Transverse colon (tissue), 4 donors: Measurements from ENCODE around the gene RET. TPM values are rescaled to one million over a fixed set of nuclear protein-coding genes. Genes with fewer than 3 reads are reported as not detected.

Experiments
- DNase-seq: peaks from one replicate; pipeline ENCODE4 v3.0.0-alpha.2; 2019
- H3K27ac ChIP-seq, 4 donors: fragments of 200-600 bp; sonication (generic); 2 replicates each; pipeline ENCODE4 v1.5.1; 2016 to 2018; ENCODE audit warnings: inconsistent platforms in 4 of 4
- H3K27me3 ChIP-seq: fragments of 200-600 bp; sonication (generic); 2 replicates; pipeline ENCODE4 v1.5.1; 2017; ENCODE audit warnings: inconsistent platforms
- H3K36me3 ChIP-seq, 4 donors: fragments of 200-600 bp; sonication (generic); 2 replicates each; pipeline ENCODE4 v1.5.1; 2017 to 2019; ENCODE audit warnings: inconsistent platforms in 4 of 4
- H3K4me1 ChIP-seq, 4 donors: fragments of 200-600 bp; sonication (generic); 2 replicates each; pipeline ENCODE4 v1.5.1; 2017 to 2020; ENCODE audit warnings: inconsistent platforms in 4 of 4
- H3K4me3 ChIP-seq, 4 donors: fragments of 200-600 bp; sonication (generic); 1 replicate in 1 of 4; 2 replicates in 3 of 4; pipeline versions ENCODE4 v1.5.1 to v1.6.1; 2017 to 2019; ENCODE audit warnings: inconsistent platforms in 4 of 4
- H3K9me3 ChIP-seq, 2 donors: fragments of 200-600 bp; sonication (generic); 2 replicates each; pipeline ENCODE4 v1.5.1; 2017 to 2019; ENCODE audit warnings: inconsistent platforms in 2 of 2
- EP300 ChIP-seq: sonication (generic); formaldehyde crosslinking; IDR thresholded peaks from one replicate; pipeline ENCODE4 v1.6.1; 2017; ENCODE audit warnings: antibody characterized with exemption, low read depth
- POLR2A ChIP-seq: fragments of 450-650 bp; IDR thresholded peaks from one replicate; pipeline ENCODE4 v1.6.1; 2016; ENCODE audit warnings: antibody characterized with exemption, mild to moderate bottlenecking, moderate library complexity
- POLR2AphosphoS5 ChIP-seq, 3 donors: sonication (generic); formaldehyde crosslinking; IDR thresholded peaks; one replicate each; pipeline ENCODE4 v1.6.1; 2016; ENCODE audit warnings: antibody characterized with exemption in 3 of 3
- WGBS, 2 donors: methylation state at CpG; one replicate each; pipeline ENCODE4 v1.1.5; 2018; ENCODE audit warnings: low coverage in 1 of 2; 5-methylcytosine and 5-hydroxymethylcytosine counted together
- in situ Hi-C, 4 donors: fragments of 200-750 bp; cut with MboI; loops; one replicate each; pipeline versions ENCODE4 v1.15.0 to v1.15.1; 2017; ENCODE audit warnings: low sequenced_read_pairs in 3 of 4, low pct_ligation_motif_present in 1 of 4, low pct_unique_long_range_greater_than_20kb in 1 of 4
- intact Hi-C: fragments of 100-400 bp; cut with DNase I; formaldehyde crosslinking; loops from one replicate; pipeline ENCODE4 v1.15.1; 2023; ENCODE audit warnings: low total_unique reads
- total RNA-seq, 4 donors: library from RNA; depleted of rRNA; stranded (reverse); fragments of >200 nt; gene quantifications; one replicate each; pipeline ENCODE4 v1.1.0, GENCODE V29; 2016
- TF ChIP-seq, protein P1 (sequence below), 5 experiments: fragments of 200-600 bp in 3 of 5; fragments of 450-650 bp in 2 of 5; sonication (generic) in 3 of 5; IDR thresholded peaks; 1 replicate in 2 of 5; 2 replicates in 3 of 5; pipeline ENCODE4 v1.5.1; 2016 to 2017; ENCODE audit warnings: antibody characterized with exemption in 5 of 5, inconsistent platforms in 3 of 5, mild to moderate bottlenecking in 2 of 5, moderate library complexity in 1 of 5

The RET gene
- total RNA-seq, 4 donors from 2014 or later: 0.37 to 5.6 (median 1.4) TPM

DNA sequence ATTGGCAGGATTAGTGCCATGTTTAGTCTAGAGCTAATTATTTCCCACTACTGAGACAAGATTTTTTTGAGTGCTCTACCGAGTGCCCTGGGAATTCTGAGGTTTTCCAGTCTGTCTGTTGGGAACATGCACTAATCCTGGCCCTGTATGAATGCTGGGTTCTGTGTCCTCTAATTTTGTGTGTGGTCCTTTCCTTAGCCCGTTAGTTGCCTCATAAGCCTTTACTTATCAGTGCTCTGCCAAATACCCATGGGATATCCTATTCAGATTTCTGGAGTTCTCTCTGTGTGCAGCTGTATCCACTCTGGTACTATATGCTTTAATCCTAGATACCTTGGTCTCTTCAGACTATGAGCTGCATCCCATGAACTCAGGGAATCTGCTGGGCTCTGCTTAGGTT is 74.5 kb downstream of the RET start:
- intact Hi-C loops (no loop called here), in situ Hi-C loops (no loop called here)
- no peak overlapping the region for H3K4me3 ChIP-seq
- H3K36me3 ChIP-seq: no peaks in the 10 kb centered on the region
- H3K27me3 ChIP-seq: no peaks in the 10 kb centered on the region
- 46% methylated on average over 2 of the region's 2 CpGs; no CpG with 5 or more reads in 1 of the 2 donors for WGBS, 2 donors
- no peak overlapping the region for H3K27ac ChIP-seq
- H3K4me1 ChIP-seq: peaks cover 0 to 16% (median 2%) of the 10 kb centered on the region in 4 donors
- no peak for DNase-seq
- peaks cover 0 to 9% of the 10 kb centered on the region in 2 donors for H3K9me3 ChIP-seq
- TF ChIP-seq EP300 (no peak), POLR2A (no peak), POLR2AphosphoS5 (IDR thresholded peaks at IDR 0.05) (no peak)
- TF ChIP-seq, protein P1, sequence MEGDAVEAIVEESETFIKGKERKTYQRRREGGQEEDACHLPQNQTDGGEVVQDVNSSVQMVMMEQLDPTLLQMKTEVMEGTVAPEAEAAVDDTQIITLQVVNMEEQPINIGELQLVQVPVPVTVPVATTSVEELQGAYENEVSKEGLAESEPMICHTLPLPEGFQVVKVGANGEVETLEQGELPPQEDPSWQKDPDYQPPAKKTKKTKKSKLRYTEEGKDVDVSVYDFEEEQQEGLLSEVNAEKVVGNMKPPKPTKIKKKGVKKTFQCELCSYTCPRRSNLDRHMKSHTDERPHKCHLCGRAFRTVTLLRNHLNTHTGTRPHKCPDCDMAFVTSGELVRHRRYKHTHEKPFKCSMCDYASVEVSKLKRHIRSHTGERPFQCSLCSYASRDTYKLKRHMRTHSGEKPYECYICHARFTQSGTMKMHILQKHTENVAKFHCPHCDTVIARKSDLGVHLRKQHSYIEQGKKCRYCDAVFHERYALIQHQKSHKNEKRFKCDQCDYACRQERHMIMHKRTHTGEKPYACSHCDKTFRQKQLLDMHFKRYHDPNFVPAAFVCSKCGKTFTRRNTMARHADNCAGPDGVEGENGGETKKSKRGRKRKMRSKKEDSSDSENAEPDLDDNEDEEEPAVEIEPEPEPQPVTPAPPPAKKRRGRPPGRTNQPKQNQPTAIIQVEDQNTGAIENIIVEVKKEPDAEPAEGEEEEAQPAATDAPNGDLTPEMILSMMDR (IDR thresholded peaks at IDR 0.05): no peak

DNA sequence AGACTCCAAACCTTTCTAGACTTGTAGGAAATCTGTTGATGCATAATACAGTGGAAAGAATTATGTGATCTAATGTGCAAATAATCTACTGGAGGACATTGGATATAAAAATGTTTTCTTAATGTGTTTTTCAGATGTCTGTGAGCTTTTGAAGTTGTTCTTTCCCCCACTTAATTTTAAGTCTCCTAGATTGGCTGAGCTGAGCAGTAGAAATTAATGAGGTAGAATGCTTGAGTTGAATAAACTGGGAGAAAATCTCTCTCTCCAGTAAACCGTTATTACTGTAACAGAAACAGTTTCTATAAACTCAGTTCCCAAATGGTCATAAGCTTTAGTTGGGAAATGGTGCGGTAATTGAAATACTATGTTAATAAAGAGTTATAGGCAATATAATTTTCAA is 77.0 kb downstream of the RET start:
- H3K4me1 ChIP-seq: peaks cover 0 to 23% (median 2%) of the 10 kb centered on the region in 4 donors
- no peak overlapping the region for H3K4me3 ChIP-seq
- WGBS, 2 donors: 74 to 93% methylated on average over 2 of the region's 2 CpGs
- H3K27ac ChIP-seq: no peak overlapping the region
- DNase-seq: no peak
- no peaks in the 10 kb centered on the region for H3K36me3 ChIP-seq
- no peaks in the 10 kb centered on the region for H3K27me3 ChIP-seq
- TF ChIP-seq POLR2AphosphoS5 (IDR thresholded peaks at IDR 0.05) (no peak), EP300 (no peak), POLR2A (no peak)
- TF ChIP-seq, protein P1 (IDR thresholded peaks at IDR 0.05): no peak
- intact Hi-C loops: no loop called here
- H3K9me3 ChIP-seq: no peaks in the 10 kb centered on the region
- in situ Hi-C loops: no loop called here

DNA sequence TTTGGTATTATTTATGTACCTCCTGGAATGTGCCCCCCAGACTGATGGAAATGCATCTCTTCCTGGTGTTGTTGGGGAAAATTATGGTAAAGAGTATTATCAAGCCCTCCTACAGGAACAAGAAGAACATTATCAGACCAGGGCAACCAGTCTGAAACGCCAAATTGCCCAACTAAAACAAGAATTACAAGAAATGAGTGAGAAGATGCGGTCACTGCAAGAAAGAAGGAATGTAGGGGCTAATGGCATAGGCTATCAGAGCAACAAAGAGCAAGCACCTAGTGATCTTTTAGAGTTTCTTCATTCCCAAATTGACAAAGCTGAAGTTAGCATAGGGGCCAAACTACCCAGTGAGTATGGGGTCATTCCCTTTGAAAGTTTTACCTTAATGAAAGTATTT is 78.4 kb downstream of the RET start:
- WGBS, 2 donors: 88 to 100% methylated on average over 2 of the region's 2 CpGs
- intact Hi-C loops: no loop called here
- no peak for DNase-seq
- in situ Hi-C loops: no loop called here
- Histone ChIP-seq H3K9me3 (no peaks in the 10 kb centered on the region), H3K27ac (no peak overlapping the region), H3K4me3 (no peak overlapping the region), H3K27me3 (no peaks in the 10 kb centered on the region), H3K36me3 (no peaks in the 10 kb centered on the region), H3K4me1 (peaks cover 0 to 32% (median 2%) of the 10 kb centered on the region in 4 donors)
- TF ChIP-seq POLR2A (no peak), EP300 (no peak), POLR2AphosphoS5 (IDR thresholded peaks at IDR 0.05) (no peak)
- TF ChIP-seq, protein P1 (IDR thresholded peaks at IDR 0.05): no peak

DNA sequence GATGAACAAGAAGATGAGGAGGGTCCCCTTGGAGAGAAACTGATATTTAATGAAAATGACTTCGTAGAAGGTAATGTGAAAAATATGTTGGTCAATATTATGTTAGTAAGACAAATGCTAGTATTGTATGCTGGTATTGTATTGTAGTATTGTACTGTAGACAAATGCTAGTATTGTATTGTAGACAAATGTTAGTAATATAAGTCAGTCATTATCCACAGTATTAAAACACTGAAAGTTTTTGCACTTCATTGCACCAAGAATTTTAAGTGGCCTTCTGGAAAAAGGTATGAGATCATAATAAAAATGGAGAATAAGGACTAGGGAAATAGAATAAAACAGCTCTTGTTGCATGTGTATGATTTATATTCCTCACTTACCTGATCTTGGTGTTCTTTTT is 78.9 kb downstream of the RET start:
- Histone ChIP-seq H3K27me3 (no peaks in the 10 kb centered on the region), H3K9me3 (no peaks in the 10 kb centered on the region), H3K27ac (no peak overlapping the region), H3K4me1 (peaks cover 0 to 37% (median 2%) of the 10 kb centered on the region in 4 donors), H3K36me3 (no peaks in the 10 kb centered on the region), H3K4me3 (no peak overlapping the region)
- in situ Hi-C loops: no loop called here
- intact Hi-C loops: no loop called here
- WGBS, 2 donors: 80 to 85% methylated on average over 1 of the region's 1 CpG
- DNase-seq: no peak
- TF ChIP-seq POLR2A (no peak), EP300 (no peak), POLR2AphosphoS5 (IDR thresholded peaks at IDR 0.05) (no peak)
- TF ChIP-seq, protein P1 (IDR thresholded peaks at IDR 0.05): no peak
